Body of pancreas (tissue), 4 donors: Measurements from ENCODE around the gene PRND.

ENCODE experiments used
- CTCF ChIP-seq, 7 experiments: fragments of 450-650 bp in 4 of 7; fragments of 200-600 bp in 3 of 7; sonication (generic) in 3 of 7; IDR thresholded peaks; one replicate each; pipeline ENCODE4 v1.5.1; 2016 to 2019; ENCODE audit warnings: antibody characterized with exemption in 7 of 7
- POLR2A ChIP-seq, 3 donors: fragments of 450-650 bp; IDR thresholded peaks; one replicate each; pipeline ENCODE4 v1.6.1; 2016; ENCODE audit warnings: antibody characterized with exemption in 3 of 3, mild to moderate bottlenecking in 2 of 3

GRCh38 chr20:4740774-4741431, 19.2 kb downstream of the PRND start:
- no peak for TF ChIP-seq POLR2A (IDR thresholded peaks at IDR 0.05)
- peak; percentile 45 to 65 (median 51) for TF ChIP-seq CTCF (IDR thresholded peaks at IDR 0.05)
